GM12892 (cell line): ENCODE measurements around the gene SDK1.

Experiments used
- POLR2A ChIP-seq: IDR thresholded peaks from 2 replicates; pipeline ENCODE4 v1.6.1; 2011; ENCODE audit warnings: low read depth, low read length, control low read depth
- POLR2AphosphoS5 ChIP-seq: IDR thresholded peaks from 2 replicates; pipeline ENCODE4 v1.6.1; 2011; ENCODE audit warnings: low read depth, low read length, control low read depth

DNA sequence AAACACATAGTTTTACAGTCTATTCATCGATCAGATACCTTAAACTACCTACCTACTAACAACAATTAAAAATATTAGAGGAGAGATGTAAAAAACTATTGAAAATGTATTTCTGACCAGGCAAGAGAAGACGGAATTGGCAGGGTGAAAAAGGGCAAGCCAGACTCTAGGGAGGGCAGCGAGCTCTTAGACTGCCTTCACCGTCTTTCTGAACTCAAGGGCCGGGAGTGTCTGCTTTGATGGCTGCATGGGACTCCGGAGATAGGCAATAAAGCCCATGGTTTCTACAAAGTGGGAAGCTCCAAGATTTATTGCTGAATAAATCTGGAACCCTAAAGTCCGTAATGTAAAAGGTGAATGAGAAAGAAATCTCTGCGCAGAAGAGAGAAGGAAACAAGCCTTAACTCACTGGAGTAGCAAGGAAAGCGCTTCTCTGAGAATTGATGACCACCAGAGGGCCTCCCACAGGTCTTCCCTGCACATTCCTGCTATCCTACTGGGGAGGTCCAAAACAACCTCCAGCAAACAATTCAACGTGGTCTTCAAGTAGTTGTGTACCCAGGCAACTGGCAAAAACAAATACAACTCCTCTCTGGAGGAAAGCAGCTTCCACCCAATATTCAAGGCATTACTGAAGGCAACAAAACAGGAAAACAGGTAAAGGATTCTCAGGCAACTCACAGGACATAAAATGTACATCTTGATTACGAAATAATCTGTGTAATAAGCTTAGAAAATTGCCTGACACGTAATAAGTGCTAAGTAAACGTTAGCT lies 181.3 kb downstream of the SDK1 start:
- no peak for TF ChIP-seq POLR2AphosphoS5
- TF ChIP-seq POLR2A = no peak
